Endothelial cell (in vitro differentiated cells): Measurements from ENCODE around the gene DENND1A. TPM values are rescaled to one million over a fixed set of nuclear protein-coding genes. Genes with fewer than 3 reads are reported as not detected.

Experiments used
- DNase-seq: peaks from one replicate; pipeline ENCODE4 v3.0.0; 2021; ENCODE audit warnings: low spot score
- H3K27ac Mint-ChIP-seq: one replicate; pipeline ENCODE4 v1.8.0; 2021; ENCODE audit warnings: mixed read lengths, inconsistent platforms; ENCODE audit not compliant: unreplicated experiment
- H3K27me3 Mint-ChIP-seq: one replicate; pipeline ENCODE4 v1.8.0; 2021; ENCODE audit warnings: mild to moderate bottlenecking, moderate library complexity, mixed read lengths, inconsistent platforms; ENCODE audit not compliant: unreplicated experiment
- H3K36me3 Mint-ChIP-seq: one replicate; pipeline ENCODE4 v1.8.0; 2021; ENCODE audit warnings: mild to moderate bottlenecking, low read depth, mixed read lengths, inconsistent platforms; ENCODE audit not compliant: unreplicated experiment
- H3K4me1 Mint-ChIP-seq: one replicate; pipeline ENCODE4 v1.8.0; 2021; ENCODE audit warnings: mild to moderate bottlenecking, mixed read lengths, inconsistent platforms; ENCODE audit not compliant: unreplicated experiment
- H3K4me3 Mint-ChIP-seq: one replicate; pipeline ENCODE4 v1.8.0; 2021; ENCODE audit warnings: mild to moderate bottlenecking, mixed read lengths, inconsistent platforms; ENCODE audit not compliant: unreplicated experiment
- H3K9me3 Mint-ChIP-seq: one replicate; pipeline ENCODE4 v1.8.0; 2021; ENCODE audit warnings: mixed read lengths, inconsistent platforms; ENCODE audit not compliant: unreplicated experiment
- CTCF ChIP-seq: fragments of 200-600 bp; sonication (generic); IDR thresholded peaks from one replicate; pipeline ENCODE4 v1.5.0; 2021; ENCODE audit warnings: antibody characterized with exemption; ENCODE audit not compliant: unreplicated experiment
- total RNA-seq: library from RNA; stranded (reverse); fragmentation: NEBNext Ultra II Directional; extraction: Animal tissue kit (Norgen Biotek cat#: 25700); gene quantifications from one replicate; pipeline ENCODE4 v1.2.1, GENCODE V29; 2021; ENCODE audit not compliant: unreplicated experiment

DENND1A gene
- total RNA-seq, 1 donor from 2014 or later: 14.1 TPM

- Mint-ChIP-seq H3K4me1 (no peaks in the 10 kb centered on the region), H3K27ac (no peak overlapping the region), H3K27me3 (no peaks in the 10 kb centered on the region), H3K36me3 (peaks cover 3% of the 10 kb centered on the region), H3K9me3 (no peaks in the 10 kb centered on the region), H3K4me3 (no peak overlapping the region)
- DNase-seq: no peak
- no peak for TF ChIP-seq CTCF
These were observed 399.7 kb downstream of the DENND1A start for GRCh38 chr9:123530244-123530643.

- no peaks in the 10 kb centered on the region for H3K27me3 Mint-ChIP-seq
- H3K4me3 Mint-ChIP-seq: no peak overlapping the region
- H3K9me3 Mint-ChIP-seq: no peaks in the 10 kb centered on the region
These were observed 401.4 kb downstream of the DENND1A start for GRCh38 chr9:123528501-123528900.

GRCh38 chr9:123527981-123528380 lies 401.9 kb downstream of the DENND1A start:
- Mint-ChIP-seq H3K36me3 (peaks cover 3% of the 10 kb centered on the region), H3K4me3 (no peak overlapping the region), H3K4me1 (no peaks in the 10 kb centered on the region), H3K9me3 (no peaks in the 10 kb centered on the region), H3K27ac (no peak overlapping the region), H3K27me3 (no peaks in the 10 kb centered on the region)
- DNase-seq: no peak
- TF ChIP-seq CTCF: no peak

More at GRCh38 chr9:123528501-123528900, 401.4 kb downstream of the DENND1A start:
- DNase-seq: no peak
- H3K27ac Mint-ChIP-seq: no peak overlapping the region
- TF ChIP-seq CTCF: no peak
- no peaks in the 10 kb centered on the region for H3K4me1 Mint-ChIP-seq
- H3K36me3 Mint-ChIP-seq: peaks cover 3% of the 10 kb centered on the region

- Mint-ChIP-seq H3K36me3 (peaks cover 3% of the 10 kb centered on the region), H3K4me3 (no peak overlapping the region), H3K27me3 (no peaks in the 10 kb centered on the region), H3K4me1 (no peaks in the 10 kb centered on the region), H3K9me3 (no peaks in the 10 kb centered on the region), H3K27ac (no peak overlapping the region)
- DNase-seq: no peak
- no peak for TF ChIP-seq CTCF
These were observed 404.0 kb downstream of the DENND1A start for GRCh38 chr9:123525957-123526356.

GRCh38 chr9:123525424-123525823 lies 404.5 kb downstream of the DENND1A start:
- no peak overlapping the region for H3K4me3 Mint-ChIP-seq
- no peak for DNase-seq
- no peaks in the 10 kb centered on the region for H3K4me1 Mint-ChIP-seq
- H3K27me3 Mint-ChIP-seq: no peaks in the 10 kb centered on the region
- H3K9me3 Mint-ChIP-seq: no peaks in the 10 kb centered on the region
- peaks cover 3% of the 10 kb centered on the region for H3K36me3 Mint-ChIP-seq
- no peak for TF ChIP-seq CTCF
- H3K27ac Mint-ChIP-seq: no peak overlapping the region
